Activated T-helper 1 cell treated with Interleukin-2 at 50 U/mL for 16 hours (primary cell): ENCODE data around the gene CHI3L1.

ENCODE experiments used
- DNase-seq: peaks from one replicate; pipeline ENCODE4 v3.0.0-alpha.2; 2020; ENCODE audit warnings: low read depth

CHI3L1 gene

DNA sequence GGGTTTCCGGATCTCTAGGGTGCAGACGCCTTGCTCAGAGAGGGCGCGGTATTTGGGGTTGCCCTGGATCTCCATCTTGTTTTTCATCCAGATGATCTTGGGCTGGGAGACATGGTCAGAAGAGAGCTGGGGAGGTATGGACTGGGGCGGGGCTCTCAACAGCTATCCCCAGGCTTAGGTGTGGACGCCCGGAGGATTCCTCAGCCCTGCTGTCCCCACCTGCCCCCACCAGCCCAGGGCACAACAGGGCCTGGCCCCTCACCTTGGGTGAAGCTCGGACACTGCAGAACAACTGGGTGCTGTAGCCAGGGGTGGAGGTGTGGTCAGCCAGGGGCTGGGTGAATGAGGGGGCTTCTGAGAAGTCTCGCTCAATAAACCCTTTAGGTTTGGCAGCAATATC is 17.5 kb downstream of the CHI3L1 start:
- DNase-seq, result no peak

DNA sequence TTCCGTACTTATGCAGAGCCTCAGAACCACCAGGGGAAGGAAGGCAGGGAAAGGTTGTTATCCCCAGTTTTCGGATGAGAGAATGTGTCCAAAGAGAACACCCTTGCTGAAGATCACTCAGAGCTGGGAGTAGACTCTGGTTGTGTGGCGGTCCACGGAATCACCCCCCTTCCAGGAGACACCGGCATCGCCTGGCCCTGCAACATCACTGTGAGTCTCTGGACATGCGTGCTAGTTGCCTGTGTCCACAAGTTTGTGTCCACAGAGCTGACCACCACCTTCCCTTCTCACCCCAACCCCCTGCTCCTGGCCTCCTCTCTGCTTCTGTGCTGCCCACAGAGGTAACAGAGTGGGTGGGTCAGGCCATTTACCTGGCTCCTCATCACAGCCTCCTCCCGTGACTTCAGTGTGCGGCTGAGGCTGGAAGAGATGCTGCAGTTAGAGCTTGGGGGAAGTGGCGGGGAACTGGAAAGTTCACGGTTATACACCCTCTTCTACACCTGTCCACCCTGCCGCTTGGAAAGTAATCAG is 18.2 kb downstream of the CHI3L1 start:
- DNase-seq, result no peak

DNA sequence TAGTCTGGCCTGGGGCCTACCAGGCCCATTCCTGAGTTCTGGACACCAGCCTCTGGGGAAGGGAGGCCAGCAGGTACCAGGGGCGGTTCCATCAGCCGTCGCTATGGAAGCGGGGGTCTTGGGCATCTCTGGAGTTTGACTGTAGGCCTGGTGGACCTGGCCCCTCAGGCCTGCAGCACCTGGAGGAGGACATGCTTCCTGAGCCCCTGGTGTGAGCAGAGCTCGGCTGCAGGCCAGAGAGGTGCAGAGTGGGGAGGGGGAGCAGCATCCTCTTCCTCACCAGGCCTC is 18.6 kb downstream of the CHI3L1 start:
- DNase-seq, result no peak

DNA sequence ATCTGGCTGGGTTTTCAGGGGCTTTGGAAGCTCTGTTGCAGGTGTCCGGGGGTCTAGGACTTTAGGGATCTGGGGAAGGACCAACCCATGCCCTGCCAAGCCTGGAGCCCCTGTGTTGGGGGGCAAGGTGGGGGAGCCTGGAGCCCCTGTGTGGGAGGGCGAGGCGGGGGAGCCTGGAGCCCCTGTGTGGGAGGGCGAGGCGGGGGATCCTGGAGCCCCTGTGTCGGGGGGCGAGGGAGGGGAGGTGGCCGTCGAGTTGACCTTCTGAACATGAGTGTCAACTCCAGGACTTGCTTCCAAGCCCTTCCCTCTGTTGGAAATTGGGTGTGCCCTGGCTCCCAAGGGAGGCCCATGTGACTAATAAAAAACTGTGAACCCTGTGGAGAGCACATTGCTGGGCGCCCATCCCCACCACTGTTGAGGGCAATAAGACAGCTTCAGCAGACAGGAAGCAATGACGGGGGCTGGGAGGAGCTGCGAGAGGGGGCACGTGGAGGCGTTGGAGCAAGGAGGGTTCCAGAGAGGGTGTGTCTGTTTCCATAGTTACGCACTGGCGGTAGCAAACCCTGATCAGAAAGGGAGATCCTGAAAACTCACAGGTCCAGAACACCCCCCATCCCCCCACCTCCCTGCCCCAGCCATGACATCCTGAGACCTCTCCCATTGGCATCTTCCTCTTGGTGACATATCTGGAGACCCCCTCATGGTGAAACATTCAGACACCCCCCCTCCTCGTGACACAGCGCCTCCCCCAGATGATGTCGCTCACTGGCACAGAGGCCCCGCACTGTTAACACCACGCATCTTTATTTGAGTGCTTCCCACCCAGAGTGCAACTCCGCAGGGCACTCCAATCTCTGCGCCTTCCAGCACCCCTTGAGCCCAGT is 19.2 kb downstream of the CHI3L1 start:
- no peak for DNase-seq

DNA sequence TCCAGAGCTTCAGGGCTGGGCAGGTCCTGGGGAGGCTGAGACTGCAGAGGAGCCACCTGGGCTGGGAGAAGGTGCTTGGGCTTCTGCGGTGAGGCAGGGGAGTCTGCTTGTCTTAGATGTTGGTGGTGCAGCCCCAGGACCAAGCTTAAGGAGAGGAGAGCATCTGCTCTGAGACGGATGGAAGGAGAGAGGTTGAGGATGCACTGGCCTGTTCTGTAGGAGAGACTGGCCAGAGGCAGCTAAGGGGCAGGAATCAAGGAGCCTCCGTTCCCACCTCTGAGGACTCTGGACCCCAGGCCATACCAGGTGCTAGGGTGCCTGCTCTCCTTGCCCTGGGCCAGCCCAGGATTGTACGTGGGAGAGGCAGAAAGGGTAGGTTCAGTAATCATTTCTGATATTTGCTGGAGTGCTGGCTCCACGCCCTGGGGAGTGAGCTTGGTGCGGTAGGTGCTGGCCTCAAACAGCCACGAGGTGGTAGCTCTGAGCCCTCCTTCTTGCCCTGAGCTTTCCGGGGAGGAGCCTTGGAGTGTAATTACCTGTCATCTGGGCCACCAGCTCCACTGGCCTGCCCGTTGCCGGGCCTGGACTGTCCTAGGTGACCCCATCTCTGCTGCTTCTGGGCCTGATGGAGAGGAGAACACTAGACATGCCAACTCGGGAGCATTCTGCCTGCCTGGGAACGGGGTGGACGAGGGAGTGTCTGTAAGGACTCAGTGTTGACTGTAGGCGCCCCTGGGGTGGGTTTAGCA is 20.1 kb downstream of the CHI3L1 start:
- no peak for DNase-seq

DNA sequence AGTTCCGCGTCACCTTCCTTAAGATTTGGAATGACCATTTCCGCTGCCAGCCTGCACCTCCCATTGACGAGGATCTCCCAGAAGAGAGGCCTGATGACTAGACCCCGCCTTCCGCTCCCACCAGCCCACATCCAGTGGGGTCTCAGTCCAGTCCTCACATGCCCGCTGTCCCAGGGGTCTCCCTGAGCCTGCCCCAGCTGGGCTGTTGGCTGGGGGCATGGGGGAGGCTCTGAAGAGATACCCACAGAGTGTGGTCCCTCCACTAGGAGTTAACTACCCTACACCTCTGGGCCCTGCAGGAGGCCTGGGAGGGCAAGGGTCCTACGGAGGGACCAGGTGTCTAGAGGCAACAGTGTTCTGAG is 20.7 kb downstream of the CHI3L1 start:
- no peak for DNase-seq

DNA sequence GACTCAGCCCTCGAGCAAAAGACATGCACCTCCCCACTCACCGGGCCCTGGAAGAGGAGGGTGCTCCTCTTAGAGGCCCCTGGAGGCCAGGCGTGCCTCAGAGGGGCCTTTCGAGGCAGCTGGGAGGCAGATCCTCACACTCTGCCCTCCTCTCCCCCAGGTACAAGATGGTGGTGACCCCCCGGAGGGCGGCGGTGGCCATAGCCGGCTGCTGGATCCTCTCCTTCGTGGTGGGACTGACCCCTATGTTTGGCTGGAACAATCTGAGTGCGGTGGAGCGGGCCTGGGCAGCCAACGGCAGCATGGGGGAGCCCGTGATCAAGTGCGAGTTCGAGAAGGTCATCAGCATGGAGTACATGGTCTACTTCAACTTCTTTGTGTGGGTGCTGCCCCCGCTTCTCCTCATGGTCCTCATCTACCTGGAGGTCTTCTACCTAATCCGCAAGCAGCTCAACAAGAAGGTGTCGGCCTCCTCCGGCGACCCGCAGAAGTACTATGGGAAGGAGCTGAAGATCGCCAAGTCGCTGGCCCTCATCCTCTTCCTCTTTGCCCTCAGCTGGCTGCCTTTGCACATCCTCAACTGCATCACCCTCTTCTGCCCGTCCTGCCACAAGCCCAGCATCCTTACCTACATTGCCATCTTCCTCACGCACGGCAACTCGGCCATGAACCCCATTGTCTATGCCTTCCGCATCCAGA is 21.3 kb downstream of the CHI3L1 start:
- no peak for DNase-seq

DNA sequence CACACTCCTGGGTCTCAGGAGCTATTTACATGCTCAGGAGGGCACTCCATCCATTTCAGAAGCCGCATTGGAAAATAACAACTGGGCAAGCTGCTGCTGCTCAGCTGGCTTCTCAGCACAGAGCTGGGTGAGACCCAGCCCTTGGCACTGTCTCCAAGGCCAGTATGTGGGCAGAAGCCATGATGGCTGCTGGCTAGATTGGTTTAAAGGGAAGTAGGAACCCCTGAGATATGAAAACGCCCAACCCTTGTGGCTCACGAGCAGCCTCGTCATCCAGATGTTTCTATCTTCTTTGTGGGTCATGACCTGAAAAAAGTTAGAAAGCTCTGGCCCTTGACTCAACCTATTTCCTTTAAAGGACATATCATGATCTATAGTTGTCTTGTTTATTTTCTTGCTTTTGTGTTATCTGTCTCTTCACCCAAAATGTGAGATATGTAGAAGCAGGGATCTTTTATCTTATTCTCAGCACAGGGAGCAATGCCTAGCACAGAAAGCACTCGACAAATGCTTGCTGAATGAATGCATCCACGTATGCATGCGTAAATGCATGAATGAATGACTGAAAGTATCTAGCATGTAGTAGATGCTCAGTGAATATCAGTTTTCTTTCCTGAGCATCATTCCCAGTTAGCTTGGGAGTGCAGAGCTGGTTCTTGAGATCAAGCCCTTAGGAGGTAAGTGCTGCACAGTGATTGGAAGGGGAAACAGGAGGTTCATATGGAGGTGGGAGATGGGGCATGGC is 22.4 kb downstream of the CHI3L1 start:
- no peak for DNase-seq

DNA sequence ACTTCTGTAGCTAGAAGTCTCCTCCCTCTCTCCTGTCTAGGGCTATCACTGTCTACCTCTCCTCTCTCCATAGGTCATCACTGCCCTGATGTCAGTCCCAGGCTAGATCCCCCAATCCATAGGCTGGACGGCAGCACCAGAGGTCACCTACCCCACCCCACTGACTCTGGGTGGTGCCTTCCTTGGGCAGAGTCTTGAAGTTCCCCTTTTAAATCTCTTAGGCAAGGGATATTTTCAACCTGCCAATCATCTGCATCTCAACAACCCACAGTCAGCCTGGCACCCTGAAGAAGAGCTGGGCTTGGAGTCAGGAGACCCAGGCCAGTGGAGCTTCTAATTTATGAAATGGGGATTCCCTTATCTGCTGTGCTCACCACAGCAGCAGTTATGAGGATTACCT is 24.1 kb downstream of the CHI3L1 start:
- no peak for DNase-seq

DNA sequence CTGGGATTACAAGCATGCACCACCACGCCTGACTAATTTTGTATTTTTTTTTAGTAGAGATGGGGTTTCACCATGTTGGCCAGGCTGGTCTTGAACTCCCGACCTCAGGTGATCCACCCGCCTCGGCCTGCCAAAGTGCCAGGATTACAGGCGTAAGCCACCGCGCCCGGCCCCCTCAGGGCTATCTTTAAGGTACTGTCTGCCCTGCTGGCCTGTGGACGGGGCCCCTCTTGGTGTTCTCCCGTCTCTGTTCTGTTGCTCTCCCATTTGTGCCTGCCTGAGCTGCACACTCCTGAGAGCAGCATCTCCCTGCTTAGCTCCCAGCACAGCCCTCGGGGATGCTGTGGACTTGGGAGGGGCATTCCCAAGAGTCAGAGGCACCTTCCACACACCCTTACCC is 24.8 kb downstream of the CHI3L1 start:
- no peak for DNase-seq

DNA sequence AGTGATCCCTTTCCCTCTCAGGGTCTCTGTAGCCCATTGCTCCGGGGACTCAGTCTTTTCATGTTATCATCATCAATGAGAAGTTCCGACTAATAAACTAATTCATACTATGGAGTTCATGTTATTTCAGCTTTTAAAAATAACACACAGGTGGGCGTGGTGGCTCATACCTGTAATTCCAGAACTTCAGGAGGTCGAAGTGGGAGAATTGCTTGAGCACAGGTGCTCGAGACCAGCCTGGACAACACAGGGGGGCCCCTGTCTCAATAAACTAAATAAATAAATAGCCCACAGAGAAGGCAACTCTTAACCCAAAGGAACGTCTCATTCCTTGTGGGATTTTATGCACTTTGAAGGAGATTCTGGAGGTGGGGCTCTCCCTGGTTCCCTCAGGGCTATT is 25.3 kb downstream of the CHI3L1 start:
- DNase-seq, result no peak

DNA sequence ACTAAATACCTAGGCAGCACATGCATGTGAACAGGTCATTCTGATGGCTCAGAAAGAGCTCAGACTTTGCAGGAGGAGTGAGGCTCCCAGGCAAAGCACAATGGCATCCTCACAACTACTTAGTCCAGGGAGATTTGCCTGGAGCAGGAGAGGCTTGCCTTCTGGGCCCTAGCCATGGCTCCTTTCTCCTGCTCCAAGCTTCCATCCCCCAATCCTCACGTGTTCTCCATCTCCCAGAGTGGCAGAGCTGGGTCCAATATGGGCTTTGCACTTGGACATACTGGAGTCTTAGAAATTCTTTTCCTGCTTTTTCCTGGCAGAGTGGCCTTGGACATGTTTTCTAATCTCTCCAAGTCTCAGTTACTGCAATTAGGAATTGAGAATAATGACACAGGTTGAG is 26.7 kb downstream of the CHI3L1 start:
- DNase-seq, result no peak

DNA sequence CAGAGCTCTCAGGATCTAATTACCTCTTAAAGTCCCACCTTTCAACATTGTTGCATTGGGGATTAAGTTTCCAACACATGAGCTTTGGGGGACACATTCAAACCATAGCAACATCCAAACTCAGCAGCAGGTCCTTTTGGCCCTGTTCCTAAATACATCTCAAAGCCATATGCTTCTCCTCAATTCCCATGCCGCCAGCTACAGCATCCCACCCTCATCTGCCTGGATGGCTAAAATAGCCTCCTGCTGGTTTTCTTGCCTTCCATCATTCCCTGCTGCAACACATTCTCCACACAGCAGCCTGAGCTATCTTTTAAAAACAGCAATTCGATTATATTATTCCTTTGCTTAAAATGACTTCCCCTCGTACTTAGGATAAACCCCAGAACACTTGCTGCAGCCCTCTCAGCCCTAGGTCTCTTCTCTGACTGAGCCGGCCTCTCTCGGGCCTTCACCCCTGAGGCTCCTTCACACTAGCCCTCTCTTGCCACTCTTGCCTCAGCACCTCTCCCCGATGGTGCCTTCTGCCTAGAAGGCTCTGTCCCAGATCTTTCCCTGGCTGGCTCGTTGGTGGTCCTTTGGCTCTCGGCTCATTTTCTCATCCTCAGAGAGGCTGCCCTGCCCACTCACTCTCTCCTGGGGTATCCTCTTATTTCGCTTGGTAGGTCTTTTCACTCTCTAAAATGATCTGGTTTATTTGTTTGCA is 27.4 kb downstream of the CHI3L1 start:
- no peak for DNase-seq

DNA sequence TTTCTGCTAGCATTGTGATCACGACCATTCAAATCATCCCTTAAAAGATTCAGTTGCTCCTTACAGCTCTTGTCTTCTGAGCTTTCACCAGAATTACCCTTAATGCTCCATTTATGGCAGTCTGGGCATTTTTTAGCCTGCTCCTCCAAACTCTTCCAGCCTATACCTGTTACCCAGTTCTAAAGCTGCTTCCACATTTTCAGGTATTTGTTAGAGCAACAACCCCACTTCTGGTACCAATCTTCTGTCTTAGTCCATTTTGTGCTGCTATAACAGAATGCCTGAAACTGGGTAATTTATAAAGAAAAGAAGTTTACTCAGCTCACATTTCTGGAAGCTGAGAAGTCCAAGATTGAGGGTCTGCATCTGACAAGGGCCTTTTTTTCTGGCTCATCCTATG is 28.1 kb downstream of the CHI3L1 start:
- no peak for DNase-seq

DNA sequence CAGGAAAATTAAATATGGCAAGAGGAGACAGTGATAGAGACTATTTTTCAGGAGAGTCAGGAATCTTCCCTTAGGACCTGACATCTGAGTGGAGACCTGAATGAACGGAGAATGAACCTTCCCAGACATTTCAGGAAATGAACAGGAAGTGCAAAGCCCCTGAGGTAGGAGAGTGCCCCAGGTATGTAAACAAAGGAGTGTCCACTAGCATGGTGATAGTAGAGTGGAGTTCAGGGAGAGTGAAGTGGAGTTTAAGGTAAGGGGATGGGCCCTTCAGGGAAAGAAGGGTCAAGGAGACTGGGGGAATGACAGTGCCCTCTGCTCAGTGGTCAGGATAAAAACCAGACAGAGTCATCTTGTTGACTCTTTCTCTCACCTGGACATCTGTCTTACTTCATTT is 30.2 kb downstream of the CHI3L1 start:
- no peak for DNase-seq

DNA sequence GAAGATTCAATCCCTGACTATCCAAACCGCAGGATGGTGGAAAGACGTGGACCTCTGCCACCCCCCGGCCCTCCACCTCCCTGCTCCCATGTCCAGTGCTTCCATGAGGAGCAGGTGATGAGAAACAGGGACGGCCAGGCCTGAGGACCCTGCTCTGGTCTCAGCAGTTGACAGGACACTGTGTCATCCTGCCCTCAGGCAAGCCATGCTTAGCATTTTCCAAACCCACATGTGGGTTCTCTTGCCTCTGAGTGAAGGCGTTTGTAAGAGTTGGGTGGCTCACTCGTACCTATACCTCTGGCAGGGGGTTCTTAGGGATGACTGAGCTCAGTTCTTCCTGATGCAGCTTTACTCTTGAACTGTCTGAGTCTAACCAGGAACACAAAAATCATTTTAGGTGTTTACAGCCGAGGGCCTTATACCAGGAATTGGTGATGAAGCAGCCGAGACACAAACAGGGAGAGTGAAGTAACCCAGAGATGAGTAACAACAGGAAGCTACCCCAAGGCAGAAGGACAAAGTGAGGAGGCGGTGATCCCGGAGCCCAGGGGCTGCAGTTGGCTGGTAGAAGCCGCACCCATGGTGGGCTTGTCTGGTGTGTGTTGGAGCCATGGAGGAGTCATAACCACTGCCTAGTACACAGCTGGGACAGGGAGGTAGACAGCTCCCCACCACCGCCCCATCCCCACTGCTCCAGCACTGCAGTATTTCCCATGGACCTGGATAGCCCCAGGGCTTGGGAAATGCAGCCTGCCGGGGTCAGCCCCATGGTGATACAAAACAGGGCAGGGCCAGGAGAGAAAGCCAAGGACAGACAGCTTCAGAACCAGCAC is 32.3 kb downstream of the CHI3L1 start:
- no peak for DNase-seq

DNA sequence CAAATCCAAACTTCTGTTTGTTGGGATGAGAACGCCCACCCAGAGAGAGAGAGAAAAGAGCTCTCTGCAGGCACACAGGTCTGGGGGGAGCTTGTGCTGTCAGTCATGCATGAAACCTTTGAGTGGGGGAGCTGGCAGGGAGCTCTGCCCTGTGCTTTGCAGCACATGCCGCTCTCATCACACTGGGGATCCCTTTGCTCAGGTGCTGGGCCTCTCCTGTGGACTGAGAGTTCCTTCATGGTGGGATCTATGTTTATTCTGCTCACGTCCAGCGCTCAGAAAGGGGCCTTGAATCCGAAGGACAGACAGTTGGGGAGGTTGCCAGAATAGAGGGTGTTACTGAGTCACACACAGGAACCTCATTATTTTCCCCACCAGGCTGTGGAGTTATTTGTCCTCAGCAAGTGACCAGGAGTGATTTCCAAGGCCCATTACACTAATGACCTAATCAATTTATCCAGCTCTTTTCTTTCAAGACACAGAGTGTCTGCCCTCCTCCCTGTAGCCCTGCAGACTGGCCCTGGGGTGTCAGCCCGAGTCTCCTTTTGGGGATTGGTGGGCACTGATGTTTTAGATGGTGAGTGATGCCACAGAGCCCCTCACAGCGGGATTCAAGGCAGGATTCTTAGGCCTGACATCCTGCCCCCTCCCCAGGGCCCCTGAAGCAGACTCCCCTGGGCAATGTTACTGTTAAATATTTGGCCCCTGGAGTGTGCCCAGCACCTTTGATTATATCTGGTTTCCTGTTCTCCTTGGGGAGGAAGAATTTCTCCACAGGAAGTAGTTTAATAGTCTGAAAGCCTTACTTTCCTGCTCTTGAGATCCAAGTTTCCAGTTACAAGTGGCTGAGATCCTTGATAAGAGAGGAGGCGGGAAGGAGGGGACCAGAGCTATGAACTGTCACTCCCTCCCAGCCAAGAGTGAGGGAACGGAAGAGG is 33.2 kb downstream of the CHI3L1 start:
- no peak for DNase-seq

DNA sequence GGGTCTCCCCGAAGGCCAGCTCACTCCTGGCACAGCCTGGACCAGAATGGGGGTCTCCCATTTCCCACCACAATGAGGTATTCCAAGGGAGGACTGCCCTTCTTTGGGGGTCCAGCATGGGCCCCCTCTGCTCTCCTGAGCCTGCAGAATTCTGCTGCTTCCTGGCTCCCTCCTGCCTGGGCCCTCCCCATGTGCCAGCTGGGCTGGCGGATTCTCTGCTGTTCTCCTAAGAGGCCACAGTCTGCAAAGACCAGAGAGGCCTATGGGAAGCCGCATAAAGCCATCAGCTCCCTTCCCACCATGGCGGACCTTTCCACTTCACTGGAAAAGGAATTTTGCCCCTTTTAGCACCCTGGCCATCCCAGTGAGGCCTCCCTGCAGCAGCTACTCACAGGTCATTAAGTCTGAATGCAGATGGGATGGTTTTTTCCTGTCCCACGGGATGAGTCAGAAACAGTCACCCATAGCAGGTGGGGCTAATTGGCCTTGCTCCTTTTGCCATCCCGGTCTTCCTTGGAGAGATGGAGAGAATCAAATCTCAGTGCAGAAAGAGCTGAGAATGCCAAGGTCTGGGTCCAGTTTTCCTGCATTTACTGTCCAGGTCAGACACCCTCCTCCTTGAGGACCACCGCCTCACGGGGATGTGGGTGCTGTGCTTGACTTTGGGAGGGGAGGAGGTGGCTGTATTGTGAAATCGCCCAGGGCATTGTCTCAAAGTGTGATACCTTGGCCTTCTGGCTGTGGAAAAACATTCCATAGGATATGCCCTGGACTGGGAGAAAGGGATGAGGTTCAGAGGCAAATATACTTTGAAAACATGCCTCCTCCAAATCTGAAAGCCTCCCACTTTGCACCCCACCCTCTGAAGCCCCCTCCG is 34.1 kb downstream of the CHI3L1 start:
- DNase-seq, result no peak
